Colonic mucosa (tissue), 4 donors: ENCODE data around the gene C9orf40. TPM values are rescaled to one million over a fixed set of nuclear protein-coding genes. Genes with fewer than 3 reads are reported as not detected.

Experiments
- DNase-seq: peaks from one replicate; pipeline ENCODE4 v3.0.0-alpha.2; 2020
- H3K27ac ChIP-seq: fragments of 200-600 bp; one replicate; pipeline ENCODE4 v1.8.0; 2021
- H3K27me3 ChIP-seq: fragments of 200-600 bp; one replicate; pipeline ENCODE4 v1.8.0; 2021
- H3K36me3 ChIP-seq: fragments of 200-600 bp; one replicate; pipeline ENCODE4 v1.8.0; 2021
- H3K4me1 ChIP-seq: fragments of 200-600 bp; one replicate; pipeline ENCODE4 v1.8.0; 2021; ENCODE audit warnings: mild to moderate bottlenecking
- H3K4me3 ChIP-seq: fragments of 200-600 bp; one replicate; pipeline ENCODE4 v1.8.0; 2021
- H3K9ac ChIP-seq, 2 donors: one replicate each; pipeline ENCODE4 v1.7.0; 2013; ENCODE audit warnings: control low read depth in 2 of 2, low read depth in 2 of 2, low read length in 2 of 2
- H3K9me3 ChIP-seq: fragments of 200-600 bp; one replicate; pipeline ENCODE4 v1.8.0; 2021
- CTCF ChIP-seq: fragments of 200-600 bp; IDR thresholded peaks from one replicate; pipeline ENCODE4 v1.8.0; 2022; ENCODE audit warnings: antibody characterized with exemption, mild to moderate bottlenecking
- intact Hi-C: fragments of 100-400 bp; cut with DNase I; formaldehyde crosslinking; loops from one replicate; pipeline ENCODE4 v1.14.1; 2022
- total RNA-seq, 2 donors: library from RNA; stranded (reverse); fragmentation: NEBNext Ultra II Directional in 1 of 2; extraction: Animal tissue kit (Norgen Biotek cat#: 25700) in 1 of 2; gene quantifications; one replicate each; pipeline ENCODE4 v1.2.1, GENCODE V29; 2021
- donor health status: healthy.
- donor health status: DM: no; HTN: no; CAD: no.
- donor health status: DM: no; HTN: no; CAD: no.

The C9orf40 gene
- total RNA-seq: 10 to 100 TPM; 14.4 to 21.9 TPM

DNA sequence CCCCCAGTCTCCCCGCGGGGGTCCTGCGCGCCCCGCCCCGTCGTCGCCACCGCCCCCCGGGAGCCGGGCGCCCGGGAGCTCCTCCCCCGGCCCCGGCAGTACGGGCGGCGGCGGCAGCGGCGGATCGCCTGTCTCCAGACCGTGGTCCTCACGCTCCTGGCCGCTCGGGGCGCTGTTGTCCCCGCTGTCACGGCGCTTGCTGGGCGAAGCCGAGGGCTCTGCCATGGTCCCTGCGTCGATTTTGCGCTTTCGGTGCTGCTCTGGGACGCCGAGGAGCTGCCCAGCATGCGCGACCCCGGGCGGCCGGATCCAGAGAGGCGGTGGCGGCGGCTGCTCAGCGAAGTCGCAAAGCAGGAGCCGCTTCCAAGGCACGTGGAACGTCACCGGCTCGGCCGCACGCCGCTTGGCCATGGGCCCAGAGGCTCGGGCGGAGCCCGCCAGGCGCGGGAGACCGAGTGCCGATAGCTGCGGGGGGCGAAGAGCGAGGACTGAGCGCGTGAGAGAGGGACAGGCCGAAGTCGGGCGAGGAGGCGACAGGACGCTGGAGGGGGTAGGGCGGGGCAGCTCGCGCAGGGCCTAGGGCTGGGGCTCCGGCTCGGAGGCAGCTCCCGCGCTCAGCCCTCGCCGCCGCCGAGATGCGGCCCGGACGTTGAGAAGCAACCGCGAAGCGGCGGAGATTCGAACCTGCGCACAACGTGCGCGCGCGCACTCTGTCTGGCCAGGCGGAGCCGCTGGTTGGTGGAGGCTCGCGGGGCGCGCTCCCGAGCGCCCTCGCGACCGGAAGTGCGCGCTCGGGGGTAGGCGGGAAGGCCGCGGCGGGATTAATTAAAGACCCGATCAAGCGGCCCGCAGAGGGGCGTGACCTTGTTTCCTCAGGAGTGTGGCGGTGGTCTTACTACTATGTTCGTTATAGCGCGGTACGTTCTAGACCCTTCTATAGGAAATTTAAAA lies at the start of gene C9orf40:
Gene C9orf40 (minus strand): TSS at position 712 of the 951 bp plus-strand sequence. CDS start 301 bp downstream, at position 411.
- peak; percentile 73 for TF ChIP-seq CTCF
- H3K36me3 ChIP-seq: no peaks in the 10 kb centered on the region
- H3K27me3 ChIP-seq: no peaks in the 10 kb centered on the region
- peak within 1 kb of the TSS; percentile 94 to 95 for H3K9ac ChIP-seq
- DNase-seq: peak; percentile 93
- H3K9me3 ChIP-seq: no peaks in the 10 kb centered on the region
- H3K4me3 ChIP-seq: peak within 1 kb of the TSS; percentile 86
- no peaks in the 10 kb centered on the region for H3K4me1 ChIP-seq
- intact Hi-C loops: loop anchor here (5.0 to 10.0 kb wide), 3 partner anchors 50 to 178 kb away; no protein-coding TSS in a partner anchor
- H3K27ac ChIP-seq: peak within 1 kb of the TSS; percentile 97

DNA sequence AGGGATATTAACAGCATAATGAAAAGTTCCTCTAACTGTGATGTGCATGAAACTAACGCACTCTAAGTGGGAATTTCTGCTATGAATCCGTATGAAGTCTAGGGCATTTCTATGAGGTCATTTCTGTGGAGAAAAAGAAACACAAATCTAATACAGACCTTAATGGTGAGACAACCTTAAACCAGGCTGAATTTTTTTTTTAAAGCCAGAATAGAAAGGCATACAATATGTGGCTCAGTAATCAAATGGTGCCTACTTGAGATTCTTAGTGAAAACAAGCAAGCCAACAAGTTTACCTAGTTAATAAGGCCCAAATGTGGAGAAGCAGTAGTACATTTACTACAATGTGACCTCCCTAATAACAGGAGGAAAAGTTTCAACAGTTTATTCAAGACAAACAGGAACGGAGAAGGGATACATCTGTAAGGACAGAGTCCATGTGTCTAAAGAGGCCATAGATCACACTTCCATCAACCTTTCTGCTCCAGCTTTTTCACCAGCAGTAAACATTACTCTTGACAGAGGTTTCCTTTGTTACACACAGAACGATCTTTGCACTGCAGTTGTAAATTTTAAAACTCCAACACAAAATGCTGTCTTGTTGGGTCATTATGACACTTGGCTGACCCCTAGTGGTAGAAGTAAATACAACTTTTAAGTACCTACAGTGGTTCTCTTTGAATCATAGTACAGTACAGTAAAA lies 49.2 kb upstream of the C9orf40 start:
- H3K36me3 ChIP-seq: no peaks in the 10 kb centered on the region
- no peaks in the 10 kb centered on the region for H3K4me1 ChIP-seq
- no peak overlapping the region for H3K4me3 ChIP-seq
- H3K9me3 ChIP-seq: no peaks in the 10 kb centered on the region
- peak overlapping the region; percentile 14 for H3K27ac ChIP-seq
- H3K9ac ChIP-seq: peak overlapping the region in 1 of 2 donors; percentile 3
- peak; percentile 79 for TF ChIP-seq CTCF
- H3K27me3 ChIP-seq: no peaks in the 10 kb centered on the region
- intact Hi-C loops: loop anchor here (2.0 to 5.0 kb wide), 2 partner anchors 50 to 227 kb away; partner anchors contain the start of gene C9orf40
- DNase-seq: peak; percentile 48

GRCh38 chr9:75000835-75001234 lies 48.1 kb upstream of the C9orf40 start:
- no peak overlapping the region for H3K27ac ChIP-seq

GRCh38 chr9:74985041-74985440 lies 32.3 kb upstream of the C9orf40 start:
- H3K9ac ChIP-seq: no peak overlapping the region
- no peaks in the 10 kb centered on the region for H3K36me3 ChIP-seq
- H3K4me1 ChIP-seq: no peaks in the 10 kb centered on the region
- TF ChIP-seq CTCF: no peak
- H3K4me3 ChIP-seq: no peak overlapping the region
- intact Hi-C loops: no loop called here
- H3K9me3 ChIP-seq: no peaks in the 10 kb centered on the region
- no peaks in the 10 kb centered on the region for H3K27me3 ChIP-seq
- no peak overlapping the region for H3K27ac ChIP-seq
- DNase-seq: no peak

More at GRCh38 chr9:75000835-75001234, 48.1 kb upstream of the C9orf40 start:
- H3K36me3 ChIP-seq: no peaks in the 10 kb centered on the region
- H3K27me3 ChIP-seq: no peaks in the 10 kb centered on the region
- TF ChIP-seq CTCF: no peak
- no peak overlapping the region for H3K4me3 ChIP-seq
- no peaks in the 10 kb centered on the region for H3K4me1 ChIP-seq
- no peak overlapping the region for H3K9ac ChIP-seq
- intact Hi-C loops: loop anchor here (5.0 kb wide), 1 partner anchor 49 kb away; the partner anchor contains the start of gene C9orf40
- DNase-seq: no peak
- H3K9me3 ChIP-seq: no peaks in the 10 kb centered on the region

DNA sequence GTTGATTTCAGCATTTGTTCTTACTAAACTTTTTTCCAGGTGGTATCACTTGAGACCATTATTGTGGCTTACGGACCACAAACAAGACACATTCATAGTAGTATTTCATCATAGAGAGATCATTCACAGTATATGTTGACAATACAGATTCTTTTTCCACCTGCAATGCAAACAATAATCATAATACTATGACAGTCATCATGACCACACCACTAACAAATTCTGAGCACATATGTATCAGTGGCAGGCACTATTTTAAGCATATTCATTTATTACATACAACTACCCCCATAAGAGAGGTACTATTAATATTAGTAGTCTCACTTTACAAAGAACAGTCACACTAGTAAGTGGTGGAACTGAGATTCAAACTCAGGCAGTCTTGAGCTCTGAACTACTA lies 31.0 kb upstream of the C9orf40 start:
- no peak for TF ChIP-seq CTCF
- intact Hi-C loops: no loop called here
- Histone ChIP-seq H3K4me3 (no peak overlapping the region), H3K9me3 (no peaks in the 10 kb centered on the region), H3K4me1 (no peaks in the 10 kb centered on the region), H3K9ac (no peak overlapping the region), H3K27ac (no peak overlapping the region), H3K36me3 (no peaks in the 10 kb centered on the region), H3K27me3 (no peaks in the 10 kb centered on the region)
- DNase-seq: no peak
